ENCODE measurements around the gene MPV17.
"Not testable (repeated sequence)": the region's sequence is repeated elsewhere in the genome, so short reads cannot be mapped to it uniquely, and the experiment has no call there.

MPV17 gene

DNA sequence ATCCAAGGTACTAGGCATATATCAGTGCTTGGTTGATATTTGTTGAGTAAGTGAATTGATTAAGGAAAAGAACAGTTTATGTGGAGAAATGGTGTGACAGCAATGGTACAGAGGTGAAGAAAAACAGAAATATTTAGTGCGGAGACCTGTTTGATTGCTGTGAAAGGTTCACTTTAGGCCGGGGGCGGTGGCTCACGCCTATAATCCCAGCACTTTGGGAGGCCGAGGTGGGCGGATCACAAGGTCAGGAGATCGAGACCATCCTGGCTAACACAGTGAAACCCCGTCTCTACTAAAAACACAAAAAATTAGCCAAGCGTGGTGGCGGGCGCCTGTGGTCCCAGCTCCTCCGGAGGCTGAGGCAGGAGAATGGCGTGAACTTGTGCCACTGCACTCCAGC, 54.6 kb downstream of the MPV17 start:
- in situ Hi-C loops (cut with HindIII; ENCODE audit: low sequenced_read_pairs), result not testable (repeated sequence)

DNA sequence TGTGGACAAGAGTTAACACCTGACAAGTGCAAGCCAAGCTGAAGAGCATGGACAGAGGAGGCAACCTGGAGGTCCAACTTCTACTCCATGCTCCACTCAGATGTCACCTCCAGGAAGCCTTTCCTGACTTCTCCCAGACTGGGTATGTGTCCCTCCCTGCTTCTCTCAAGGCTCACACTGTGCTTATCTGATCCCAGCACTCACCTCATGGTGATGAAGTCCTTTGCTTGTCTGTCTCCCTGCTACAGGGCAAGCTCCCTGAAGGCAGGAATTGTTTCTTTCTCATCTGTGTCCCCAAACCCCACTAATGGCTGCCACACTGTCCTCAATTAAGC, 57.4 kb downstream of the MPV17 start:
- in situ Hi-C loops (cut with HindIII; ENCODE audit: low sequenced_read_pairs), result no loop called here

DNA sequence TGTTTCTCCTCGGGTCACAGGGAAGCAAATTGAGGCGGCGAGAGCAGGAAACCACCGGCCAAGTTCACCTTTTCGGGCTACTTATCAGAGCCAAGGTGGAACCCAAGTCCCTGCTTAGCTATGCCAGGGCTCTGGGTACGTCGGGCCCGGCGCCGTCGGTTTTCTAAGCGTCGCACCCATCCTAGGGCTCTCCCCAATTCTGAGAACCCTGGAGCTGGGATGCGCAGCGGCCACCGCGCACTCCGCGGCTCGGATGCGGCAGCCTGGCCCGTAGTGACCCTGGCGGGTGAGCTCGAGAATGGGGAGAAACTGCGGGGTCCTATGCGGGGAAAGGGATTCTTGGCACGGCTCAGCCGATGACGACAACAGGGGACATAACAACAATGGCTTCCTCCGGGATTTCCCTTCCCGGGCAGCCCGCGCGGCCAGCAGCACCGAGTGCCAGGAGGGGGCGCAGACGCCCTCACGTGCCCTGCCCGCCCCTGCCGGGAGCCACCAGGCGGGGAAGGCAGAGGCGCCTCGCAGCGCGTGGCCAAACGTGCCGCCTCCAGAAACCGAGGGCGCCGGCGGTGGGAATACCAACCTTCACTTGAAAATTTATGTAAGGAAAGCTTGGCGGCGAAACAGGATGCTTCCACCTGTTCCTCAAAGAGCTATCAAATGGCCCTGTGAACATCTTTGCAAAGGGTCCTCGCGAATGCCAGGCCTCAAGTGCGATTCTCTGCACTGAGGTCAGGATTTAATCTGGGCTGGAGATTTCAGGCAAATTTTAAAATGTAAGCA, 58.0 kb downstream of the MPV17 start:
- in situ Hi-C loops (cut with HindIII; ENCODE audit: low sequenced_read_pairs), result no loop called here

DNA sequence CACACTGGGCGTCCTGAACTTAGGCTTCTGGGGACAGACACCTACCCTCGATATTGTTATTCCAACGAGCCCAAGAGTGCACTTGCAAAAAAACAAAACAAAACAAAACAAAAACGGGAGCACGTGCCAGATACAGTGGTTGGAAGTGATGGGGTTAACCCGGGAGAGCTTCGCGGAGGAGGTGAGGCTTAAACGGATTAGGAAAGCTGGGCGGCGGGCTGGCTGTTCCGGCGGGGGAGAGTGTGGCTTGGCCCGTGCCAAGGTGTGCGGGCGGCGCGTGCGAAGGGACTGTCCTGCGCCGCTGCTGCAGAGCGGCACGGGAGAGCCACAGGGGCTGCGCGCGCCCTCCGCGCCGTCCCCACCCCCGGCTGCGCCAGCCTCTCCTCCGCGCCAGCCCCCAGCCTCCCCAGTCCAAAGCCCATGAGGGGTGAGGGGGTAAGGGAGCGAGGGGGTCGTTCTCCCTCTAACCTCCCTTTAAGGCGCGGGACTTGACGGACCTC, 58.6 kb downstream of the MPV17 start:
- in situ Hi-C loops (cut with HindIII; ENCODE audit: low sequenced_read_pairs), result no loop called here

DNA sequence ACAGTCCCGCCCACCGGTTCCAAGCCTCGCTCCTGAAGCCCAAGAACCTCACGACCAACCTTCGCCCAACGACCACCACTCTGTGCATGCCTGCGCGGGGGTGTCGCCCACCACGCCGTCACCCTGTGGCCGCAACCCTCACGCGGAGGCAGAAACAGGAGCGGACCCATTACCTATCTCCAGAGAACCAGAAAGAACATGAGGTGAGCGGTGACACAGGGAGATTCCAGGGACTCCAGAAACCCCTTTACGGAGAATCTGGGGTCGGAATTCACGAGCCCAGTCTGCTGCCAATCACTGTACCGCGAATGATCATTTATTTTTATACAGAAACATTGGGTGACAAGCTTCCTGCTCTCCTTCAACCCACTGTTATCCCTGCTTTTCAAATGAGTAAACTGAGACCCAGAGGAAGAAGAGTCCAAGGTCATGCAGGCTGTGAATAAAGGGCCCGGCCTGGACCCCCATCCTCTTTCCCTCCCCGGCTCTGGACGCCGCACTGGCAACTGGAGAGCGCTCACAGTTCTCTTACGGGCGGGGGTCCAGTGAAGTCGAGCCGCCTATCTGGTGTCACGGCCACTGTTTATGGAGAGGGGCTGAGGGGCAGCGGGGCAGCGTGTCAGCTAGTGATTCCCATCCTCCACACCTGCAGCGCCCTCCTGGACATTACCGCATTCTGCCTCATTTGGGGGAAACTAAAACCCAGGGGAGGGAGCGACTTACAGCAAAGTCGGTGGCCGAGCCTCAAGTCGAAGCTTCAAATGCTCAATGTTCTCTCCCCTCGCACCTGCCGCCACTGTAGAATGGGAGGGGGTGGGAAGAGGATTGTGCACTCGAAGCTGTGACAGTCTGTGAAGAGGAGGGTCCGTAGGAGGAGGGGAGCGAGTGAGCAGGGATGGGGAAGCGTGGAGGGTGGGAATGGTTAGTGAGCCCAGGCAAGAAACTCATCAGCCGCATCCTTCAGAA, 59.3 kb downstream of the MPV17 start:
- in situ Hi-C loops (cut with HindIII; ENCODE audit: low sequenced_read_pairs), result no loop called here

DNA sequence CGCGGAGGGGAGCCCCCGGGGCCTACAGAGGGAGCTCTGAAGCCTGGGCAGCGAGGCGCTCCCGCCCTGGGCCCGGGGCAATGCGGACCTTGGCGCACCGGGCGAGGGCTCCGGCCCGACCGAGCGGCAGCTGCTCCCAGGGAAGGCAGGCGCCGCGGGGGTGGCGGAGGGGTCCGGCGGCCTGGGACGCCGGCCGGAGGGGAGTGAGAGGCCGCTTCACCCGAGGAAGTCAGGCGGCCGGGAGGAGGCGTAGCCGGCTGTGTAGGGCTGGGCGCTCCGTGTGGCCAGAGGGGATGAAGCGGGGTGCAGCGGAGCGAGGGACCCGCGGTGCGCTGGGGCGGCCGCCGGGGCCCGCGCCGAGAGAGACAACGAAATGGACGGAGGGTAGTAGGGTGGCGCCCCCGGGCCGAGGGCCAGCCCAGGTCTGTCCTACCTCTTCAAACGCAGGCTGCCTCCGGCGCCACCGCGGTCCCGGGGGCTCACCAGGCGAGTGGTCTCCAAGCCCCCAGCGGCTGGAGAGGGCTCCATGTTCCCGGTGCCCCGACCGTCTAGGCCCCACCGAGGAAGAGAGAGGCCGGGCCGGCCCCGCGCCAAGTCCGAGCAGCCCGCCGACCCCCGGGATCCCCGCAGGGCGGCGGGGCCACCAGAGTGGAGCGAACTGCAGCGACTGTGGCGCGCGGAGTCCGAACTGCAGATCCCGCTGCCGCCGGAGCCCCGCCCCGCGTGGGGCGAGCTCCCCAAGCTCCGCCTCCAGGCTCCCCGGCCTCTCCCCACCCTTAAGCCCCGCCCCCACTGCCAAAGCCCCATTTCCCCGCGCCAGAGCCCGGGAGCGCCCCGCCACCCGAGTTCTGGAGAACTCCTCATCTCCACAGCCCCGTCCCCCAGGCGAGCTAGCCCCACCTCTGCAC, 60.3 kb downstream of the MPV17 start, which contains the start of gene SLC30A3:
Gene SLC30A3, minus strand, starts transcription at position 669 of the 908 bp plus-strand sequence. Its CDS starts 141 bp downstream, at position 528.
- in situ Hi-C loops (cut with HindIII; ENCODE audit: low sequenced_read_pairs), result no loop called here

DNA sequence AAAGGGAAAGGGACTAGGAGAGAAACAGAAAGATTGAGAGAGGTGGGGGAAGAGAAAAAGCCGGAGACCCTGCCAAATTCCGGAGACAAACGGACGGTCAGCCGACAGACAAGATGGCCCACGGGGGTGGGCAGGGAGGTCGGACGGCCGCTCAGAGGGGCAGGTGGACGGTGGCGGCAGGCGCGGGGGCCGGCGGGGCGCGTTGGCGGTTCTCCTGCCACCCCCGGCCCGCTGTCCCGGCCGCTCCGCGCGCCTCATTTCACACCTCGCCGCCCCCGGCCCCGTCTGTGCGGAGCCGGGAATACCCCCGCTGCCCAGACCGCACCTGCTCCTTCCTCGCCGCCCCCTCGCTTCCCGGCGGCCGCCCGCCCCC, 61.0 kb downstream of the MPV17 start:
- in situ Hi-C loops (cut with HindIII; ENCODE audit: low sequenced_read_pairs), result no loop called here

DNA sequence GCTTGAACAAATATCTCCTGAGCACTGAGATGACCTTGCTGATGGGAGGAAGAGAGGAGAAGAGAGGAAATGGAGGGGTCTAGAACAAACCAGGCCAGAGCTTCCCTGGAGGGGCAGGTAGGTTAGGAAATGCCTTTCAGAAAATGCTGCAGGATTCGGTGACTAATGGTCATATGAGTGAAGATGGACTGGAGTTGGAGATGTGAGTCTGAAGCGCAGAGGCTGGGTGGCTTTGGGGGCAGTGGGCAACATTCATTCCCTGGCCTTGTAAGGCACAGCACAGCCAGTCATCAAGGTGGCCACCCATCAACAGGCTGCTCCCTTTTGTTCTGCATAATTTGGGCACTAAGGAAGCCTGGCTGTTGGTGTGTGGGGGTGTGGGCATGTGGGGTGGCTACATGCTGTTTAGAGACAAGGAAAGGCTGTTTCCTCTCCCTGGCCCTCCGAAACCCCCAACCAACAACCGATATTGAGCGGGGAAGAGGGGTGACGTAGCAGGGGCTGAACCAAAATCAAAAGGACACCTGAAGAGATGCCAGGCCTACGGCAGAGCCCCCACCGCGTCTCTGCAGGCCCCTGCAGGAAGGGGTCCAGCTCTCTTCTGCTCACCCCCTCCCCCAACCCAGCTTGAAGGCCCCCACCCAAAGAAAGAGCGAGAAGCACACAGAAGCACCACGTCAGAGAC, 61.5 kb downstream of the MPV17 start:
- in situ Hi-C loops (cut with HindIII; ENCODE audit: low sequenced_read_pairs), result no loop called here
